NCI-H2029 treated with DMSO at 0.1 percent for 48 hours (cell line): ENCODE results near the gene STK11IP.
"Not testable (repeated sequence)": the region's sequence is repeated elsewhere in the genome, so short reads cannot be mapped to it uniquely, and the experiment has no call there.

ENCODE experiments used
- DNase-seq: peaks from one replicate; lab custom pipeline; 2025; lab: John Stamatoyannopoulos, UW

STK11IP gene

GRCh38 chr2:219650426-219651248 lies 53.0 kb downstream of the STK11IP start:
- no peak for DNase-seq

GRCh38 chr2:219651656-219652055 lies 54.0 kb downstream of the STK11IP start:
- not testable (repeated sequence) for DNase-seq

- DNase-seq, result no peak
Measured at GRCh38 chr2:219656526-219656925, 58.9 kb downstream of the STK11IP start.

- DNase-seq, result no peak
Measured at GRCh38 chr2:219658196-219658846, 60.7 kb downstream of the STK11IP start.

- DNase-seq, result no peak
Measured at GRCh38 chr2:219658874-219659273, 61.2 kb downstream of the STK11IP start.

GRCh38 chr2:219661197-219661954 lies 63.7 kb downstream of the STK11IP start:
- DNase-seq, result no peak

- DNase-seq, result no peak
Measured at GRCh38 chr2:219661955-219662395, 64.3 kb downstream of the STK11IP start.

GRCh38 chr2:219662566-219662965 lies 64.9 kb downstream of the STK11IP start:
- no peak for DNase-seq

- no peak for DNase-seq
Measured at GRCh38 chr2:219663116-219663762, 65.6 kb downstream of the STK11IP start.

GRCh38 chr2:219664041-219664440 lies 66.4 kb downstream of the STK11IP start:
- no peak for DNase-seq

GRCh38 chr2:219664944-219665343 lies 67.3 kb downstream of the STK11IP start:
- DNase-seq, result no peak

GRCh38 chr2:219665926-219666325 lies 68.3 kb downstream of the STK11IP start:
- DNase-seq, result no peak
